ENCODE results near the gene FERD3L.

Gene FERD3L

DNA sequence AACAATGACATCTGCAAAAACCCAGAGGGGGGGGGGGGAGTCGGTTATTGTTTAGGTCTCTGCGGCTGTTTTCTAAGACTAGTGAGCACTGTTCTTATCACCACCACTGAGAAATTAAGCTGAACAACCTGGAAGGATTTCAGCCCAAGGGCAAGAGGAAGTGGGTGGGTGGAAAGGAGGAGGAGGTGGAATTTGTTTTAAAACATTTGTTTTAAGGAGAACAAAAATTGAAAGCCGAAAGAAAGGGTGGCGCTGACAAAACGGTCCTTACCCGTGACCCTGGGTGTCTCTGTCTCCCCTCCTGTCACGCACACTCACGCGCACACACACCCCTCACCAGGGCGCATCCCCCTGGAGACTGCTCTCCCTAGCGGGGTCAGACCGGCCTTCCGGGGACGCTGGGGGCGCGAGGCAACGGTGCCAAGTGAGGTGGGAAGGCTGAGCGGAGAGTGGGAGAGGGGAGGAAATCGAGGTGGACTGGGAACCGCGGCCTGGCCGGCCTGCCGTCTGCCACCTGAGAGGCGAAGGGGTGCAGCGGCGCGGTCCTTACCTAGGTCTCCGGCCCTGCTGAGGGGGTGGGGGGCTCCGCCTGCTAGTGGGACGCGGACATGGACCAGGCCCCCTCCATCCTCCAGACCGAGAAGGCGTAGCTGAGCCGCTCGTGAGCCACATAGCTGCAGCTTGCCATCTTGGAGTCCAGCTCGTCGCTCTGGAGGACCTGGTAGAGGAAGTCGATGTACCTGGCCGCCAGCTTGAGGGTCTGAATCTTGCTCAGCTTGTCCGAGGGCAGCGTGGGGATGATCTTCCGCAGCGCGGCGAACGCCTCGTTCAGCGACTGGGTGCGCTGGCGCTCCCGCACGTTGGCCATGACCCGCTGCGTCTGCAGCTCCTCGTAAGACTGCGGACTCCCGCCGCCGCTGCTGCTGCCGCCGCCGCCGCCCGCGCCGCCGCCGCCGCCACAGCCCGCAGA lies 28.8 kb downstream of the FERD3L start:
- peak; percentile 37 for DNase-seq

DNA sequence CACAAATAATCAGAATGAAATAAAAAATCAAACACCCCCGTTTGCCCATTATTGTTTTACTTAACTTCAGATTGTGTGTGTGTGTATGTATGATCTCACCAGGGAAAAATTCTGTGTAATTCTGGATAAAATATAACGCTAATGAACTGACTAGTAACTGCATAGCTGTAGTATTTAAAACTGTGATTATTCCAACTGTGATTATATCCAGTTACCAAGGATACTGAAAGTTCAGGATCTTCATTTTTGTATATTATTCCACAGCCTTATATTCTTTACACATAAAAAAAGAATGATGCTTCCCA lies 30.7 kb downstream of the FERD3L start:
- DNase-seq: no peak

DNA sequence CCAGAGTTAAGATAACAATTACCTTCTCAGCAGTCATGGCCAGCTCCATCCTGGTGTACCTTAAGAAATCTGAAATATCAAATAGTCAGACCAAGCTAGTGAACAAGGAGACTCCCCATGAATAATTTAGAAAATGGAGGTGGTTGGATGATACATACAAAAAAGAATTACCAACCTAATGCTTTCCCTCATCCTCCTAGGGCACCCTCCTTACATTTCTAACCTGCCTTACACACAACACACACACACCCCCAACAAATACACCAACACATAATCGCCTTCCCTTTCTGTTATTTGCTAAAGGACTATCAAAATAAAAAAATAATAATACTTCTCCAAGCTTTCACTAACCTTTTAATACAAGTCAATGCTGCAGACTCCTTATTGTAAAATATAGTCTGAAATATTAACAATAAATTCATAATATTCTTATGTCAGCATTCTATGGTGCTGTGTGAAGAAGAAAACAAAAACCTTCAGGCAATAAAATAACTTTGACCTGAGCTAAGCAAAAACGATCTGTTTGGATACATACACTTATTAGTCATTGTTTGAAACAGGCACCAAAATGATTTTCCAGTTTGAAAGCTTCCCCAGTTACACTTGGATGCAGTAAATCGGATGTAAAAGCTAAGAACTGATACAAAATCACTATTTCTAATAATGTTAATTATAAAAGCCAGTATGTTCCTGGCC lies 31.2 kb downstream of the FERD3L start:
- no peak for DNase-seq

GRCh38 chr7:19113002-19113350 lies 32.2 kb downstream of the FERD3L start:
- DNase-seq: no peak

DNA sequence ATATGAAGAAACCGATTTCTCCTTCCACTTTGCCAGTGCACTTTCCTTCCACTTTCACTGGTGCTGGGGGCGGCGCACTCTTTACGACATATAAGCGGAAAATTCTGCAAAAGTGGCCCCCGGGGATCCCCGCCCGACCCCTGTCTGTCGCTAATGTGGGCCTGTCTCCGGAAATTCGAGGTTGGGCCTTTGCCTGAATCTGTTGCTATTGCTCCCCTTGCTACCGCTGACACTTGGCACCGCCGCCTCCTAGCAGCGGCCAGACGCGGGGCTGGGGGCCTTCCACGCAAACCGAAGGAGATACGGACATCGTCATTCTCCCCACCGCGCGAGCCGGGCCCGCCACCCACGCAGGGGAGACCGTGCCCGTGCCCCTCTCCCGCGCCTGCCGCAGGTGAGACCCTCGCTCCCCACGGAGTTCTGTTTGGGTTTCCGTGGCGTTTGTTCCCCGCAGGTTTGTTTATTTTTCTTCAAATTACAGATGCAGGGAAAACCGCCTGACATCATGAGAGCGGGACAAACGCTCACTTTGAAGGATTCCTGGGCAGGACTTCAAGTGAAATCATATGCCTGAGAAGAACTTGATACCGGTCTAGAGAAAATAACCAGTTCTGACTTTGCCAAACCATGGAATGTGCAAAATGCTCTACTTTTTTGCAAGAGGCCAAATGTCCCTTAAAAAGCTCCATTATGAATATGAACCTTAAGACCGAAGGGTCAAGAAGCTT lies 32.8 kb downstream of the FERD3L start:
- no peak for DNase-seq

- DNase-seq: no peak
Measured at GRCh38 chr7:19111474-19112273, 33.5 kb downstream of the FERD3L start.

GRCh38 chr7:19110776-19111175 lies 34.4 kb downstream of the FERD3L start:
- no peak for DNase-seq

DNA sequence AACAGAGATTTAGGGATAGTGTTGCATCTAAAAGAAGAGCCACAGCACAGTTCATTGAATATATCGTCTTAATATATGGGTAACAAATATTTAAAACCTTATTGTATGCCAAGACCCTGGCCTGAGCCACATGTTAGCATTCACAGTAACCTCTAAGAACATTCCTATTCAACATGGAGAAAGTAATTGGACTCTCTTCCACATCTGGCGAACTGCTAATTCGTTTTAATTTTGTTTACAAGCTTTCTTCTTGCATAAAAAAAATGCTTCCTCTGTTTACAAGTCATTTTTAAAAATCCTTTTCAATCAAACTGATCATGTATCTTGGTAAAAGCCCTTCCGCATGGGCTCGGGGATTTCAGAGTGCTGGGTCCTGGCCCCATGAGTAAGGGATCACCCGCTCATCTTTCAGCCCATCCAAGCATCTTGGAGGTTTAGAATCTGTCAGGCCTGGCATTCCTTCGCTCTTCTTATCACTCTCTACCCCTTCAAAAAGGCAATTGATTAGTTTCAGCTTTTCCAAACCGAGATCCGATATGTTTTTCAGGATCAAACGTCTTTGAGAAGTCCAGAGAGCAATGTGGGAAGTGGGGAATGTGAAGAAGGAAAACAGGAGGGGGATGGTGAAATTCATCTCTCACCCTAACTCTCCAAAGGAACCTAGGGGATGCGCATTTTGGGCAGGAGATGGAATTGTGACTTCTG lies 35.0 kb downstream of the FERD3L start:
- no peak for DNase-seq

DNA sequence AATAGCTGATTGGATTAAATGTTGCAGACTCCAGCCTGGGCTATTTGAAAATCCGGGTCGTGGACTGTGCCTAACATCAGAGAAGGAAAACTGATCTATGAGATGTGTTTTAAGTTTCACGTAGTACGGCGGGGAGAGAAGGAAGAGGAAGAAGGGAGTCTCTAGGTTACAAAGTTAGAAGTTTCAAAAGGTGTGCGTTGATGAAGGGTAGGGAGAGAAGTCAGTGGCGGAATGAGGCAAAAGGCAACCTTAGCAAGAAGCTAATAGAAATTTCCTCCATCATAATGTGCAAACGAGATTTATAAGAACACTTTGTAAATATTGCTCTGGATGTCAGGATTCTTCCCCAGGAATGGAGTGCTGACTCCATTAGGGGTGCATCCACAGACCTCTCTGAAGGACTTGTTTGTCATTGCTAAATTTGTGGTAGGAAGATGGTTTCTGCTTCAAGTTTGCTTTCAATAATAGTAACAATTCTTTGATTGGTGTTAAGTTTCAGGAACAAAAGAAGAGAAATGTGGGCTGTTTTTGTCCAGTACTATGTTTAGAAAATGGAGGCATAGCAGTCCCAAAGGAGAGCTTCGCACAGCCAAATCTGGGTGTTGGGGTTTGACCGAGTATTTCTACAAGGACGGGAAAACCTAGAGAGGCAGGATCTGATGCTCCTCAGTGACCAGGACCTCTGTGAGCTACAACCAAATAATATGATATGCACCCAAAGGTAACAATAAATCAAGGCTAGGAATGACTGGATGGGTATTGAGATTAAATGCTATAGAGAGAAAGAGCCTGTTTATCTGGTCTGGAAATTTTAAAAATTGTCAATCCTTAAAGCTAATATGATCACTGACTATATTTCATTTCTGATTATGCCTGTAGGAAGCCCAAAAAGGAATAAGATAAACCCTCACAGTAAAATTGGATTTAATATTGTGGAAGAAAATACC lies 35.9 kb downstream of the FERD3L start:
- no peak for DNase-seq

DNA sequence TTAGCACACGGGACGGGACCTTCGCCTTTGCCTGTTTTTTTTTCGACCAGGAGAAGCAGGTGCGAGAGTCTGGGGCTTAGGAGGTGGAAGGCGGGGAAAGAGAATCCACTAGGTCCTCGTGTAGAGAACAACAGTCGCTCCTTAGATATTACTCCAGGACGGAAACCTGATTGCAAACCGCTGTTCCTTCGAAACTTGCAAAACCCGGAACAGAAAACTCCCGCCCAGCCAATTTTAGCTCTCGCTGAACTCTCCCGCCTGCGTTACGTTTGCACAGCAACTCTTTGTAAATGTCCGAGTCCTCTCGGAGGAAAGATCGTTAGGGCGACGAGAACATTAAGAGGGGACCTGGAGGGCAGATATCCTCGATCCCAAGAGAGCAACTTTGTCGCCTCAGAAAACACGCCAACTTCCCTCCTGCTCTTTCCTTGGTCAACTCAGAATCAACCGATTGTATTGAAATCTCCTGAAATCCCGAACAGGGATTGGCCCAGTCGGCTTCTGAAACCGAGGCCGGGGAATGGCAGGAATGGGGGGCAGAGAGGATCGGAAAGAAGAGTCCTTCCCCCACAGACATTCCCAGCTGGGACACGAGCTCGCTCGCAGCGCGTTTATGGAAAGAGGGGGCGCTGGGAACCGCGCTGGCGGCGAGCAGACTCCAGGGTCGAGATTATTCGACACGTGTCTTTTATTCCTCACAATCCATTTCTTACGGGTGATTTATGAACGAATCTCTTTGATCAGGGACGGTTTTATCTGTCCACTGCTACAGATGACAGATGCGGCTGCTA lies 37.7 kb downstream of the FERD3L start:
- no peak for DNase-seq

DNA sequence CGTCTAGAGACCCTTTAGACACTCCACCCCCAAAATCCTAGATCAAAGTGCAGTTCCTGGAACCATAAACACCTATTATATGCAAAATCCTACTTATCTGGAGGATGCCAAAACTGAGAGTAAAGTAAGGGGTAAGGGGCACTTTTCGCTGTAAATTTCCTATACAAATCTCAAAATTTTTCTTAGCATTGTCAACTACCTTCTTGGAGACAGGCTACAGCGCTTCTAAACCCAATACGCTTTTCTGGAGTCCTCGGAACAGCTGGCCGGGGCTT lies 38.2 kb downstream of the FERD3L start:
- DNase-seq: no peak

DNA sequence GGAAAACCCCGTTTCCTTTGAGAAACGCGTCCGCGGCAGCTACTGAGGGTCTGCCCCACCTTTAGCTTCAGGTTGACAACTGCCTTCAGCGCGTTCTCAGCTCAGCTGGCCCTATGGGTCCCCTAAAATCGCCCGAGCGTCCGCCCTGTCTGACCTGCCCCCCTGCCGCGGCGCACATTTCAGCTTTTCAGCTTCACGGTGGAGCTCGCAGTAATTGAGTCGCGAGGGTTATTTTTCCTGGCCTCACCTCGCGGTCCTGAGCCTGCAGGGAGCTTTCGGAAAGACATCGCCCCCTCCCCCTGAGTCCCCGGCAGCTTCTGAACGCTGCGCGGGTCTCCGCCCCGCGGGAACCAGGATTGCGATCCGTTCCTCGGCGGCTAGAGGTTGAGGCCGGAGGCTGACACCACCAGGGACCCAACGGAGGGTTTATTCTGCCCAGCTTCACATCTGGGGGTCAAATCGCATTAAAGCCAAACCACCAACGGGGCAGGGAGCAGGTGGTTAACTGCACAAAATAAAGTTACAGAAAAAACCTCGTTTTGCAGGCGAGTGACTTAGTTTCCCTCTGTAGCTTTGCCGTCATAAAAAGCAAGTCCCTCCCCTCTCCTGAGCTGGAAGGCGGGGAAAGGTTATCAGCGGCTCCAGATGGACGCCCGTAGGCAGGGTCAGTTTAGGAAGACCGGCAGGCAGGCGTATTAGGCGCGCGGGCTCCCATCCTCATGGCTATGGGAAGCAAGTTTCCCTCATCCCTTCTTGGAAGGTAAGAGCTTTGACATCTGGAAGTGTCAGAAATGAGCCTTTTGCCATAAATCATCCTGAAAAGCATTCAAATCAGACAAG lies 38.8 kb downstream of the FERD3L start:
- DNase-seq: no peak

- no peak for DNase-seq
Measured at GRCh38 chr7:19105546-19105945, 39.7 kb downstream of the FERD3L start.

DNA sequence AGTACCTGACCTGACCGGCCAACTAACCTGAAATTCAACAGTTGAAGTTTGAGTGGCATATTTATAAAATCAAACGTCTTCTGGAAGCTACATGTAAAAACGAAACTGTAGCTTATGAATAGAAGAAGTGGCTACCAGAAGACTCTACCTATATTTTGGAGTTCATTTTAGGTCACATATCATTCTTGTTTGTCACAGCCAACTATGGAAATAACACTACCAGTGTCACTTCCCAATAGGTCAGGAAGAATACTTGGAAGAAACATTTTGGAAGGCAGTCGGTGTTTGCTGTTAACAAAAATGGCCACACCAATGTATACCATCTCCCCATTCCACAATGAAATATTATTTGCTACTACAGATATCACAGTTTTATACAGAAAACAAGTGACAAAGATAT lies 40.4 kb downstream of the FERD3L start:
- DNase-seq: no peak

- DNase-seq: no peak
Measured at GRCh38 chr7:19102884-19103283, 42.3 kb downstream of the FERD3L start.

DNA sequence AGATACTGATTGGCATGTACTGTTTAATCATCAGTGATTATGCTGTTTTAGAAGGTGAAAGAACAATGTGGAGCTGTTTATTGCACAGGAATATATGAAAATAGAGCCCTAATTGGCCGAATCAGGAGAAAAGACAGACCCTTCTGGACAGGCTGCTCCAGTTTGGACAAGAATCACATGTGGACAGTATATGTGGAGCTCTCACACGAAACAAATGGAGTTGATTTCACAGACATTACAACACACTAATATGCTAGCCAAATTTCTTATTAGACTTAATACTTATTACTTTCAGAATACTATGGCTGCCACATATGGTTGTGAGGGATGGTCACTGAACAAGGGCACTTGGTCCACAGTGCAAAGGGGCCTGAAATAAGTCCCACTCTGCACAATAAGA lies 43.3 kb downstream of the FERD3L start:
- no peak for DNase-seq

DNA sequence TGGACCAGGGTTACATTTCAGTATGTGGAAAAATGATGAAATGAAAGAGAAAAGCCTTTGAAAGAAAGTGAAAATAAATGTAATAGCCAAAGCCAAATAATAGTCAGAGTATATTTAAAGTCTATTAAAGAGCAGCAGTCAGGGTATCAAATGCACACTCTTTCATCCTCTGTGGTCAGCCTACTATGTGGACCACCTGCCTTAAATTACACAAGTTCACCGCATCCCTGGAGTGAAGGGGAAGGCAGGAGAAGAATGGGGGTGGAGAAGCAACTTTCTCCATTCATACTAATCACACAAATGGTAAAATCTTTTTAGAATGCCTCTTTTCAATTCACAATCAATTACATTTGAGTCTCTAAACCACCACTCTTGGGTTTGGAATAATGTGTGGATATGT lies 43.7 kb downstream of the FERD3L start:
- DNase-seq: no peak

GRCh38 chr7:19099924-19100323 lies 45.3 kb downstream of the FERD3L start:
- DNase-seq: no peak

DNA sequence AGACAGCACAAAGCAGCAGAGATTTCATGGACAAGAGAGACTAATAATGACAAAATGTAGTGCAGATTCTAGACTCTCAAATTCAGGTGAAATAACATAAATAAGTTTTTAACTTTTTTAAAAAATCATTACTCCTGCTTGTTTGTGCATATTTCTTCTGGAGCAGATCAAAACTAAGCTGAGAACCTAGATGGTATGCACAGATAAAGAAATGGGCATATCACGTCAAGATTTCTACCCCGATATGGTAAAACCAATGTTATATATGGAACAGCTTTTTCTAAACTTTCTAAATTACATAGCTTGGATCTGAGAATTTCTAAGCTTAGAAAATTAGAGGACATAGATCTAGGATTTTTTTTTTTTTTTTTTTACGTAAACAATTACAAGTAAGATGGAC lies 46.0 kb downstream of the FERD3L start:
- no peak for DNase-seq

DNA sequence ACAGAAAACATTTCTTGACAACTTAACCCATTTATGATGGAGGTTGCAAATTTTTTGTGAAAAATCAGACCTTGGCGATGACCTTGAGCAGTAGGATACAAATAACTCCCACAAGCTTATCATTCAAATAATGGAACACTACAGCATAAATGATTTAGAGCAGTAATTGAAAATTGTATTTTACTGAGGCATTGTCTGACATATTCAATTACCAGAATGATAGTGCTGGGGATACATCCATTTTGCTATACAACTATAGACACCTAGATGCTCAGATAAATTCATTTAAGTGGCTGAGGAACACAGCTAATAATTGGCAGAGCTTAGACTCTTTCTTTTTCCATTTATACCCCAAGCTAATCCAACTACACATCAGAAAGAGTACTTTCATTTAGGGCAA lies 46.7 kb downstream of the FERD3L start:
- no peak for DNase-seq

Data from NCI-H2171 treated with DMSO at 0.1 percent for 48 hours (cell line).